ENCODE measurements around the gene TBC1D22A. TPM values are rescaled to one million over a fixed set of nuclear protein-coding genes. Genes with fewer than 3 reads are reported as not detected.
A peak's percentile ranks its signal among the peaks of the same experiment; 100 is the strongest.

Gene TBC1D22A
- total RNA-seq, 2 donors from 2014 or later = 21.5 to 23.1 TPM

- no peaks in the 10 kb centered on the region for H3K9me3 ChIP-seq
- no peak overlapping the region for H3K4me3 ChIP-seq
- H3K4me1 ChIP-seq = peaks cover 37% of the 10 kb centered on the region
- WGBS, 2 donors = 86 to 91% methylated on average over 14 of the region's 14 CpGs
- no peak overlapping the region for H3K27ac ChIP-seq
- TF ChIP-seq POLR2A (IDR thresholded peaks at IDR 0.05) = no peak
- no peak for TF ChIP-seq CTCF (IDR thresholded peaks at IDR 0.05)
- no peaks in the 10 kb centered on the region for H3K36me3 ChIP-seq (replicated peaks in 1 of 2; ENCODE audit: insufficient read depth in 1 of 2, low read depth in 2 of 2)
- no peak for ATAC-seq
- no peak for DNase-seq
- no peaks in the 10 kb centered on the region for H3K27me3 ChIP-seq
- intact Hi-C loops (cut with DNase I) = no loop called here
These were observed 229.2 kb downstream of the TBC1D22A start for GRCh38 chr22:46991666-46992065.

DNA sequence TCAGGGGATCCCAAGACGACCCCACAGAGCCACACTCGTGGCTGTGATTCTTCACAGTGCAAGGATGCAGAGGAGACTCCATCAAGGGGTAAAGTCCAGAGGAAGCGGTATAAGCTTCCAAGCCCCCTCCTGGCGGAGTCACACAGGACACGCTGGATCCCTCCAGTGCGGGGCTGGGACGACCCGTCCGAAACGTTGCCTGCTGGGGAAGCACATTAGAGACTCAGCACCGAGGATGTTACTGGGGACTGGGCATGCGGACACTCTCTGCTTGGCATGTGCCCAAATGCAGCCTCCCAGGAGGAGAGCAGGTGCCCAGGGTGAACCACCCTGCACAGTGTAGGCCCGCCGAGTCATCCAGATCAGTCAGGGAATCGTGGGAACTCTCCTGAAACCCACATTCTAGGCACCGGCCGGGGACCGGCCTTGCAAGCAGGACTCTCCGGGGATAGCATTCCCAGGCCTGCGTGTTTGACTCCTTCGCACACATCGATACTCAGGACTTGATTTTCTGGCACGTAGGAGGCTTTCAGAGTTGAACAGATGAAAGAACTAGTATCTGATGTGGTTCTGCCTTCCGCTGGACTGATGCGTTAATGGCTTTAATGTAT, 229.8 kb downstream of the TBC1D22A start:
- H3K4me1 ChIP-seq = peaks cover 42% of the 10 kb centered on the region
- H3K36me3 ChIP-seq (replicated peaks in 1 of 2; ENCODE audit: insufficient read depth in 1 of 2, low read depth in 2 of 2) = no peaks in the 10 kb centered on the region
- no peak for TF ChIP-seq POLR2A (IDR thresholded peaks at IDR 0.05)
- no peak for TF ChIP-seq CTCF (IDR thresholded peaks at IDR 0.05)
- DNase-seq (no peak), ATAC-seq (no peak)
- H3K9me3 ChIP-seq = no peaks in the 10 kb centered on the region
- no peaks in the 10 kb centered on the region for H3K27me3 ChIP-seq
- WGBS, 2 donors = 87 to 89% methylated on average over 25 of the region's 25 CpGs
- intact Hi-C loops (cut with DNase I) = no loop called here
- no peak overlapping the region for H3K27ac ChIP-seq
- no peak overlapping the region for H3K4me3 ChIP-seq

DNA sequence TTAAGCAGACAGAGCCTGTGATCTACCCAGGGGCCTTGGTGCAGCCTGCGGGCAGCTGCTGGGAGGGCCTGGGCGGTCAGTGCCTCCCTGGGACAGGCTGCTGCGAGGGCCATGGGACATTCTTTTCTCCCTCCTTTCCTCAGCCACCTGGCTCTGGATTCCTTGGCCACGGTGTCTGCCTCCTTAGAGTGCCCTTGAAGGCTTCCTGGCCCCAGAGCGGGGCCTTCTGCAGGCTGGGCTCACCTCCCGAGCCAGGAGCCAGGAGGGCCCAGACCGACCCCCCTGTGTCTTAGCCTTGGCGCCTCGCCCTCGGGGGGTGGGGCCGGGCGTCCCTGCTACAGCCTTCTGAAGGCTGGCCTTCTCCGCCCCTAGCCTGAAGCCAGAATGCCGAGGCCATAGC, 231.2 kb downstream of the TBC1D22A start:
- peak in 2 of 3 donors; percentile 13 to 16 for TF ChIP-seq POLR2A (IDR thresholded peaks at IDR 0.05)
- no peak for TF ChIP-seq CTCF (IDR thresholded peaks at IDR 0.05)
- no peaks in the 10 kb centered on the region for H3K9me3 ChIP-seq
- H3K36me3 ChIP-seq (replicated peaks in 1 of 2; ENCODE audit: insufficient read depth in 1 of 2, low read depth in 2 of 2) = no peaks in the 10 kb centered on the region
- DNase-seq = peak; percentile 85 to 96 (median 92)
- peaks cover 50% of the 10 kb centered on the region for H3K4me1 ChIP-seq
- WGBS, 2 donors = 14 to 39% methylated on average over 9 to 14 of the region's 14 CpGs
- intact Hi-C loops (cut with DNase I) = no loop called here
- H3K4me3 ChIP-seq = no peak overlapping the region
- H3K27me3 ChIP-seq = no peaks in the 10 kb centered on the region
- peak; percentile 87 for ATAC-seq
- peak overlapping the region; percentile 65 to 82 (median 74) for H3K27ac ChIP-seq

DNA sequence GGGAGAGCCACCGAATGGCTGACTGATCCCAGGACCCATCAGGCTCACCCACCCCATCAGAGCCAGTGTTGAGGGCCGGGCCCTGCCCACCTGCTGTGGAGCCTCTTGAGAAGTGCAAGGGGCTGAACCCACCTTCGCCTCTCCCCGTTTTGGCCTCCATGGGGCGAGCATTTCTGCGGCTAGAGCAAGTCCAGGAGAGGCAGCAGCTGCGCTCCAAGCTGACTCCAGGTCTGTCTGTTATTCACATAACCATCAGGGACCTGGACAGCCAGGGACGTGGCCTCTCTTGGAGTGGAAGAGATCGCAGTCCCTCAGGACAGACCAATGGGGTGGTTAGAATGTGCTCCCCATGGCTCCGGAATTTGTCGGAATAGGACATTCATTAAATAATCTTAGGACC, 231.8 kb downstream of the TBC1D22A start:
- TF ChIP-seq POLR2A (IDR thresholded peaks at IDR 0.05) (no peak), CTCF (IDR thresholded peaks at IDR 0.05) (no peak)
- Histone ChIP-seq H3K4me3 (no peak overlapping the region), H3K36me3 (replicated peaks in 1 of 2; ENCODE audit: insufficient read depth in 1 of 2, low read depth in 2 of 2) (no peaks in the 10 kb centered on the region), H3K27me3 (no peaks in the 10 kb centered on the region), H3K4me1 (peaks cover 50% of the 10 kb centered on the region), H3K9me3 (no peaks in the 10 kb centered on the region), H3K27ac (peak overlapping the region; percentile 72 to 82 (median 75))
- WGBS, 2 donors = 65 to 71% methylated on average over 11 of the region's 11 CpGs
- DNase-seq = no peak
- intact Hi-C loops (cut with DNase I) = no loop called here
- no peak for ATAC-seq

GRCh38 chr22:46994983-46995382, 232.5 kb downstream of the TBC1D22A start:
- H3K36me3 ChIP-seq (replicated peaks in 1 of 2; ENCODE audit: insufficient read depth in 1 of 2, low read depth in 2 of 2) = no peaks in the 10 kb centered on the region
- no peak for DNase-seq
- ATAC-seq = no peak

More at GRCh38 chr22:46994983-46995382, 232.5 kb downstream of the TBC1D22A start:
- TF ChIP-seq POLR2A (IDR thresholded peaks at IDR 0.05) (no peak), CTCF (IDR thresholded peaks at IDR 0.05) (no peak)
- H3K4me1 ChIP-seq = peaks cover 50% of the 10 kb centered on the region
- no peaks in the 10 kb centered on the region for H3K9me3 ChIP-seq
- 67 to 80% methylated on average over 12 to 13 of the region's 13 CpGs for WGBS, 2 donors
- intact Hi-C loops (cut with DNase I) = no loop called here
- peak overlapping the region; percentile 72 to 82 (median 75) for H3K27ac ChIP-seq
- H3K4me3 ChIP-seq = no peak overlapping the region
- H3K27me3 ChIP-seq = no peaks in the 10 kb centered on the region
